Ramos (cell line): Measurements from ENCODE around the gene MICAL2.

Experiments
- in situ Hi-C: fragments of 300-500 bp; cut with MboI; formaldehyde crosslinking; loops from one replicate; pipeline ENCODE4 v1.14.3; 2022; ENCODE audit warnings: low sequenced_read_pairs; ENCODE audit not compliant: unreplicated experiment

Gene MICAL2

DNA sequence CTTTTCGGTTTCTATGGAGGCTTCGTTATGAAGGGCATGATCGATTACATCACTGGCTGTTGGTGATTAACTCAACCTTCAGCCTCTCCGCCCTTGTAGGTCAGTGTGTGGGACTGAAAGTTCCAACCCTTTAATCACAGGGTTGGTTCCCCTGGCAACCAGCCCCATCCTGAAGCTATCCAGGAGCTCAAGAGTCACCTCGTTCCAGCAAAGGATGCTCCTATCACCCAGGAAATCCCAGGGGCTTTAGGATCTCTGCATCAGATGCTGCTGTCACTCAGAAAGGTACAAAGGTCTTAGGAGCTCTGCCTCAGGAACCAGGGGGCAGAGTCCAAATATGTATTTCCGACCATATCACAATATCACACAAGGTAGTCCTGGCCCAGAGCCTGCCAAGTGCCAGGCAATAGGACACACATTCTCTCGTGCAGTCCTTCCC is 143.5 kb downstream of the MICAL2 start:
- in situ Hi-C loops: no loop called here

DNA sequence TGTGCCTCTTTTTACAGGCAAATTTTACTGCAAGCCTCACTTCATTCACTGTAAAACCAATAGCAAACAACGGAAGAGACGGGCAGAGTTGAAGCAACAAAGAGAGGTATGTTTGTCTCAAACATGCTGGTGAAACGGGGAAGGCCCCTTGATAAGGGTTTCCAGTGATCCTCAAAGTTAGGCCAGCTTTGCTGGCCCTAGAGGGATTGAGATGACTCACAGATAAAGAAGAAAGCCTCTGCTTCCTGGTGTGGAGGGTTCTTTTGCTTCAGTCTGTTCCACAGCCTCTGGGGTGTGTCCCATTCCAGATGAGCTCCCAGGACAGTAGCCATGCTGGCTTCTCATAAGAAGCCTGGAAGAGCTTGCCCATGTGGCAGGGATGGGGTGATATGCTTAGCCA is 148.1 kb downstream of the MICAL2 start:
- in situ Hi-C loops: no loop called here

GRCh38 chr11:12259956-12260355 is 149.6 kb downstream of the MICAL2 start:
- in situ Hi-C loops: no loop called here

DNA sequence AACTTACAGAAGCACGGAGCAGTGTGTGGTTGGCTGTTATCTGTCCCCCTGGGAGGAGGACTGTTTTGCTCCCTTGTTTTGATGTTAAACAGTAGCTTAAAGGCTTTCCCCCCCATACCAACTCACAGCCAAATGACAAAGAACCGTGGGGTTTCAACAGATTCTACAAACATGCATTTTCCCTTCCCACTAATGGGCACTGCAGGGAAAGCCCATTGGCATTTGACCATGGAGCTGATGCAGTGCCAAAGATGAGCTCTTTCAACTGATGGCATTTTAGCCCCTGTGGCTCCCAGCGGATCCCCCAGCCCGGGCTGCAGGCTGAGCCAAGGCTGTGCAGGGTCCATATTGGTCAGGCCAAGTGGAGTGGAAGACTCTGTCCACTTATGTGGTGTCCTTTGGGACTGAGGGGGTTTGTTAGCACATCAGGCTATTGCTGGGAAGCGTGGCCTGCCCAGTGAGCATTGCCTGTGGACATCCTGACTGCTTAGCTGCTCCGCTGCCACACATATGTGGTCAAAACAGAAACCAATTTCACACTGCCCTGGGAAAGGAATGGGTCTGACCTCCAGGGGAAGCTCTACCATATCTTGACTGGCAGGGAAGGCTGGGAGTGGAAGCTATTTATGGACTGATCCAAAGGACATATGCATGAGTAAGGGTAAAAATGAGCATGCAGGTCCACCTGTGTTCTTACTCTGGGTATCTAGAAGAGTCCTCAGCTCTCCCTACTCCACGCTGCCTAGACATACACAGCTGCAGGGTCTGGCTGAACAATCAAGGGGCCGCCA is 150.5 kb downstream of the MICAL2 start:
- in situ Hi-C loops: no loop called here

- in situ Hi-C loops: no loop called here
Observed at GRCh38 chr11:12261551-12261950, 151.2 kb downstream of the MICAL2 start.

DNA sequence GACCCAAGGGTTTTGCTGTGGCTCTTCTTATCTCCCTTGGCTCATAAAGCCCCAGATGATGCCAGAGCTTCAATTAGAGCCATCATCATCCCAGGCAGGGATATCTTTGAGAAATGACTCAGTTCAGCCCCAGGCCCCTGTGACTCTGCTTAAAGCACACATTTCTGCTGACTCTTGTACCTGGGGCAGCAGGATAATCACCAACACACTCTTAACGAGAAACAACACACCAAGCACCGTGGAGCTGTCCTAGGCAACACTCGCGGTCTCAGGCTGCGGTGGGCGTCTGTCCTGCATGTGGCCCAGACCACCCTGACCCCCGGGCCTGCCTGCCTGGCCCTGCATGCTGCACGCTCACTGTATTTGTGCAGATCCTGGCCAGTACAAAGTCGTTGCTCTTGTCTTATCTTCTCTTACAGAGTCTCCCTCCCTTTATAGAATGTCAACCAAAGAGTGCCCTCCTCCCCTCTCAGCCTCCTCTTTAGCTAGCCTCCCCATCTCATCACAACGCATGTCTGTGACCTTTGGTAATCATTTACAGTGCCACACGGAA is 152.8 kb downstream of the MICAL2 start:
- in situ Hi-C loops: no loop called here

- in situ Hi-C loops: no loop called here
Observed at GRCh38 chr11:12264361-12264760, 154.0 kb downstream of the MICAL2 start.

DNA sequence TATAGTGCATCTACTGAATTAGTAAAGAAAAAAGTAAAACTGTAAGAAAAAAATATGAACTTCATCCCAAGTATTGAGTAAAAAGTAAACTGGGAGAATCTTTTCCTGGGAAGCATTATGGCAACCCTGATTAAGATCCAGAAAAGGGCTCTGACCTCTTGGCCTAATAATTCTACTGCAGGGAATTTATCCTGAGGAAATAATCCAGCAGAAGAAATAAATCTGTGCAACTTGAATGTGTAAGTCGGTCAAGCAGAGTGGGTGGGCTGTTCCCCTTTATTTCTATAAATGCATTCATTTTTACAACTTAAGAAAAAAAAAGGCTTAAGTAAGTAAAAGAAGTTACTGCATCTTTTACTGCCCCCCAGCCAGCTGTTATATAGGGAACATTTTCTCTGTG is 155.7 kb downstream of the MICAL2 start:
- in situ Hi-C loops: no loop called here

GRCh38 chr11:12266943-12267342 is 156.6 kb downstream of the MICAL2 start:
- in situ Hi-C loops: no loop called here

DNA sequence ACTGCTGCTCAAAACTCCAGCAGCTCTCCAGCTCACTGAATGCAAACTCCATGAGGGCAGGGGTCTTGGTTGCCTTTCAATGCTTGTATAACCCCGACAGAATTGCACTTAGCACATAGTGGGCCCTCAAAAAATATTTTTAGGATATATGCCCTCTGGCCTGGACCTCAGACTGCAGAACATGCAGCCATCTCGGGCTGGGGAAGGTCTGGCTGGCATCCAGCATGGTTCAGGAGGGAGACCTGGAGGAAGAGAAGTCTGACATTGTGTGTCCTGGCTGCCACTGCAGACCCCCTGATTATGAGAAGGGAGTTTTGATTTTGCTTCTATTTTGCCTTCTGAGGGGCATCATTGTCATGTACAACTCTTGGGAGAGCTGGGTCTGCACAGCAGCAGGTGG is 157.5 kb downstream of the MICAL2 start:
- in situ Hi-C loops: no loop called here

DNA sequence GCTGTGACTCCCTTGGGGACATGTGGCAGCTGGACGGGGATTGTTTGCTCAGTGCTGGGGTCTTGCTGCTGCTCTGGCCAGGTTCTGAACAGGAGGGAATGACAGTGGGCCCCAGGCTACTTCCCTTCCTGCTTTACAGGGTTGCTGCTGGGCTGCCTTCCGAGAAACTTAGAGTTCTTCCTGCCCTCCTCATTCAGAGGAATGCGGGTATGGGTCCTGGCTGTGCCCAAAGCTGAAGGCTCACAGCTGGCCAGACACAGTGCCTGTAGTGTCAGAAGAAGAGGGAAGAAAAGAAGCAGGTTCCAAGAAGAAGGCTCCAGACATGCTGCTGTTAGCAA is 158.7 kb downstream of the MICAL2 start:
- in situ Hi-C loops: no loop called here

DNA sequence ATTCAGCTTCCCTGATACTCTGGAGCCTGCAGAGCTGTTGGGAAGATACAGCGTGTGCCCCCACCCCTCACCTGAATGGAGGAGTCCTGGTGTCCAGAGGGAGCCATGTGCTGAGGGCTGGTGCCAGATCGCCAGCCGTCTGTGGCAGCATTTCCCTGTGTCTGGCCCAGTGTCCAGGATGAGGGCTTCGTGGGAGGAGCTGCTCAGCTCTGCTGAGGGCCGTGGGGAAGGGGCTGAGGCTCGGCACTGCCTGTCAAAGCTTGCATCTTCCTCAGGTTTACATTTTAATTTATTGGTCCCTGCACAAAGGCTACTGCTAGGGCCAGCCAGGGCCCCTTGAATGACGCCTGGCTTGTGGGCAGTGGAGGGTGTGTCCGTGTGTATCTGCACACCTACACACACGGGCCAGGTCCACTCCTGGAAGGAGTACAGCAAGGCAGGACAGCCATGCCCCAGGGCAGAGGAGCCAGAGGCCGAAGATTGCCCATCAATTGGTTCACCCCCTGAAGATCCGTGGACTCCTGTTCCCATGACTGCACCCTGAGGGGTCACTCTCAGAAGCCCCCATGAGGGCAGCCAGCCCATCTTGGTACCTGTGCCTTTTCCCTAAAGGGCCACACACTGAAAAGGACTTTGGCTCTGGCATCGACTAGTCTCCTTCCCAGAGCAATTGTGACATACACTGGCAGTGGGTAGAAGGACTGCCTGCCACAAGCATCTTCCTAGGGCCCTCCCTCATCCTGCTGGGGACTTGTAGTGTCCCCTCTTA is 159.2 kb downstream of the MICAL2 start:
- in situ Hi-C loops: no loop called here

- in situ Hi-C loops: no loop called here
Observed at GRCh38 chr11:12270215-12270797, 159.9 kb downstream of the MICAL2 start.

DNA sequence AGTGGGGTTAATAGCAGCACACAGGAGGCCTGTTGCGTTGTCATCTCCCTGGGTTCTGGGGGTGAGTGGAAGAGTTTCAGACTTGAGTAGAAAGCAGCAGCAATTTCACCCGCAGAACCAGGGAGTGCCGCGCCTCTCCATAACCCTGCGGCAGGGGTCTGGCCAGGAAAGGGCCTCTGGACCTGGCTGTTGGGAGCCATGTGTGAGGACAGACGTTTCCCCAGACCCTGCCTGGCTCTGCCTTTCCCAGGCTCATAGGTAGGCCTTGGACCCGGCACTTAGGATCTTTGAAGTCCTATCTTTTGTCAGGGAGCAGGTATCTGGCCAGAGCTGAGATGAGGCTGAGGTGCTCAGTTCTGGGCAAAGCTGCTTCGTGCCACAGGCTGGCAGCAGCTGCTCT is 160.4 kb downstream of the MICAL2 start:
- in situ Hi-C loops: no loop called here

- in situ Hi-C loops: no loop called here
Observed at GRCh38 chr11:12271241-12271640, 160.9 kb downstream of the MICAL2 start.

GRCh38 chr11:12271826-12272366 is 161.5 kb downstream of the MICAL2 start:
- in situ Hi-C loops: no loop called here

DNA sequence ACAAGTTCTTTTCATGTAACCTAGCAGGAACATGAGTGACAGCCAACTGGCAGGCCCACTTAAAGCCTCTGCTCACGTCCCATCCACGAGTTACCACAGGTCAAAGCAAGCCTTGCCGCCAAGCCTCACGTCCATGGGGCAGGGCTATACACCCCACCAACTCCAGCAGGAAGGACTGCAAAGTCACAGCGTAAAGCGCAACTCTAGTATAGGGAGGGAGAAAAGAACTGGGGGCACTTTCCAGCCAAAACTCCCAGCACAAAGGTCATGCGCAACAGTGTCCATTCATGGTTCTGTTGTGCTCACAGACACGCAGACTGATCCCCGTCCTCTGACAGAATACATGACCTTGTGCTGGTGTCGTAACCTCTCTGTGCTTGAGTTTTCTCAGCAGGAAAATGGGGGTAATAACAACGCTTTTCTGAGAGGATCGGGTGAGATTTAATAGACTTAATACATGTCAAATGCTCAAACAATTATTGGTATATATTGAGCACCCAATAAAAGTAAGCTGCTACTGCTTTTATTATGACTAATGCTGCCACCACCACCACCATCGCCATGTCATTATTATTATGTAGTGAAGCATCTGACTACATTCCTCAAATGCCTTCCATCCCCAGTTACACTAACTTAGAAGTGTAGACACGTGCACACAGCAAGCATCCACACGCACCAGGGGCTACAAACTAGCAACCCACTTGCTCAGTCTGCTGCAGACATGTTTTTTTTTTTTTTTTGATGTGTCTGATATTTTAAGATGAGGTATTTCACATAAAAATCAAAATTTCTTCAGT is 162.6 kb downstream of the MICAL2 start:
- in situ Hi-C loops: no loop called here

DNA sequence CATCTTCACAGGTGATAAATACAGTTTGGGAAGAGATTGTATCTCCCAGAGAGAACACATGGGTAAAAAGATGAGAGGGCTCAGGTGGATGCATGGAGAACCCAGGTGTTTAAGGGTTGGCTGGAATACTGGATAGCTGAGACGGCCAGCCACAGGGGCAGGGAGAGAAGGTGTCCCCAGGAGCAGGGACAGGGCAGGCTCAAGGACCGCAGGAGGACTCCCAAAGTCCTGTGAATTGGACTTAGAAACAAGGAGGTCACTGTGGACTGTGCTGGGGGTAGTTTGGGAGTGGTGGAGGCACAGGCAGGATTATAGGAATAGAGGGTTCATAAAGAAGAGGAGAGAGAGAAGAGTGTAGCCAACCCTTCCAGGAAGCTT is 163.2 kb downstream of the MICAL2 start:
- in situ Hi-C loops: no loop called here

DNA sequence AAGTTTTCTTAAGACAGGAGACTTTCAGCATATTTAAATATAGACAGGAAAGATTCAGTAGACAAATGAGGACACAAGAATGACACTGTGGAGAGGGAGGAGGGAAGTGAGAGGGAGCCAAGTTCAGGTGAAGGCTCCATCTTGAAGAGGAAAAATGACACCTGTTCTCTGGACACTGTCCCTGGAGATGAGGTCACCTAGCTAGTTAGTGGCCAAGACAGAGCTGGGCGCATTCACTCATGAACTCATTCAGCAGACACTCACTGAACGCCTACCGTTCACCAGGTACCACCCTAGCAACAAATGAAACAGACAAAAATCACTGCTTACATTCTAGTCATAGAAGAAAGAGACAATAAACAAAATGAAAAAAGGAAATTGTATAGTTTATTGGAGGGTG is 163.7 kb downstream of the MICAL2 start:
- in situ Hi-C loops: no loop called here

DNA sequence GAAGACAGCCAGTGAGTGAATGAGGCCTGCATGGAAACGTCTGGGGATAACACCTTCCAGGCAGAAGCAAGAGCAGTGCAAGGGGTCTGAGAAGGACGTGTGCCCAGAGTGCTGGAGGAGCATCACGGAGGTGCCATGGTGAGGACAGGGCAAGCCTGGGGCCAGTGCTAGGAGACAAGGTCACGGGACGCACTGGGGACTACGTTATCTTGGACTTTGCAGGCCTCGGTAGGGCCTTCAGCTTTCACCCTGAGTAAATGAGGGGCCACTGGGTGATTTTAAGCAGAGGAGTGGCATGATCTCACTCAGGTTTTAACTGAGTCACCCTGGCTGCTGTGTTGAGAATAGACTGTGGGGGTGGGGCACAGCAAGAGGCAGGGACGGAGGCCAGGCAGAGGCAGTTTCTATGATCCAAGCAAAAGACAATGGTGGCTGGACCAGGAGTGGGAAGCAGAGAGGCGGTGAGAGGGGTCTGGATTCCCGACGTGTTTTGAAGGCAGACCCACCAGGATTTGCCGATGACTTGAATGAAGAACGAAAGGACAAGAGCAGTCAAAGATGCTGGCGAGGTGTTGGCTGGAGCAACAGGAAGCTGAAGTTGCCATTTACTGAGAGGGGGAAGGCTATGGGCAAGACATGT is 164.3 kb downstream of the MICAL2 start:
- in situ Hi-C loops: no loop called here
